ENCODE measurements around the gene NMUR1. TPM values are rescaled to one million over a fixed set of nuclear protein-coding genes. Genes with fewer than 3 reads are reported as not detected.

Gene NMUR1
- polyA plus RNA-seq, 2 of the 4 experiments (the other 2 are of a cell fraction), result not detected

DNA sequence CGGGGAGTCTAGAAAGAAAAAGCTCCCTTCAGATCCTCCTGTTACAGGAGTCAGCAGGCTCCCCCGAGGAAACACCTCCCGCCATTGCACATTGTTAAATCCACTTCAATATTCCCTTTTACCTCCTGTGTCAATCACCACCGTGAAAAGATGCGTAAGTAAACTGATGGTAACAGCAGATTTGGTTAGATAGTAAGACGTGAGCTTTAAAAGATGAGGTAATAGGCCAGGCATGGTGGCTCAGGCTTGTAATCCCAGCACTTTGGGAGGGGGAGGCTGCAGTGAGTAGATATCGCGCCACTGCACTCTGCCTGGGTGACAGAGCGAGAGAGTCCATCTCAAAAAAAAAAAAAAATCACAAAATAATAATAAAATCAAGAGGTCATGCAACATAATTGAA lies 50.8 kb downstream of the NMUR1 start:
- 93% methylated on average over 9 of the region's 9 CpGs for WGBS (ENCODE audit: missing lambda C conversion rate)
- Histone ChIP-seq H3K9me3 (no peaks in the 10 kb centered on the region), H3K27ac (no peak overlapping the region), H3K4me1 (peaks cover 4% of the 10 kb centered on the region; the same call in 1 of the 3 replicates), H3K4me2 (no peak overlapping the region), H3K4me3 (no peak overlapping the region)
- ATAC-seq (no peak), DNase-seq (ENCODE audit: low read depth in 1 of 2, low spot score in 1 of 2) (no peak), FAIRE-seq (no peak)
- ChIA-PET CTCF (interaction anchor here (0.8 to 8.8 kb wide), 5 partner anchors 9 to 132 kb away, joined by 3 to 115 read pairs (median 3); partner anchors contain the start of gene NCL), POLR2A (interaction anchor here (0.7 kb wide), 1 partner anchor 15 kb away, joined by 4 read pairs; the partner anchor contains the start of gene NCL)
- TF ChIP-seq CHD2 (IDR thresholded peaks at IDR 0.05; ENCODE audit: low read length, partially characterized antibody), result no peak
- TF ChIP-seq BHLHE40 (IDR thresholded peaks at IDR 0.05; ENCODE audit: low read depth, low read length), result no peak
- TF ChIP-seq EHMT2 (IDR thresholded peaks at IDR 0.05; ENCODE audit: low read depth), result no peak
- TF ChIP-seq TP53 (CRISPR knock-in tag; IDR thresholded peaks at IDR 0.05), result no peak
- TF ChIP-seq GATA3 (IDR thresholded peaks at IDR 0.05; ENCODE audit: borderline replicate concordance), result no peak
- TF ChIP-seq NR3C1 (IDR thresholded peaks at IDR 0.05), result no peak
- TF ChIP-seq ESRRA (IDR thresholded peaks at IDR 0.05; ENCODE audit: borderline replicate concordance, low read length), result no peak
- no peak for TF ChIP-seq SREBF2 (IDR thresholded peaks at IDR 0.05)
- no peak for TF ChIP-seq SMC3 (IDR thresholded peaks at IDR 0.05)
- no peak for TF ChIP-seq CBX2 (IDR thresholded peaks at IDR 0.05; ENCODE audit: borderline replicate concordance, low read depth)
- no peak for TF ChIP-seq EHF (CRISPR knock-in tag; IDR thresholded peaks at IDR 0.05)
- no peak for TF ChIP-seq FOSL2 (IDR thresholded peaks at IDR 0.05)
- TF ChIP-seq FOSL2 (CRISPR knock-in tag; IDR thresholded peaks at IDR 0.05), result no peak
- no peak for TF ChIP-seq RCOR1 (IDR thresholded peaks at IDR 0.05; ENCODE audit: low read depth, low read length)
- TF ChIP-seq ZC3H11A (IDR thresholded peaks at IDR 0.05), result no peak
- TF ChIP-seq MYC (IDR thresholded peaks at IDR 0.05; ENCODE audit: borderline replicate concordance, low read length), result no peak
- TF ChIP-seq, protein P1, sequence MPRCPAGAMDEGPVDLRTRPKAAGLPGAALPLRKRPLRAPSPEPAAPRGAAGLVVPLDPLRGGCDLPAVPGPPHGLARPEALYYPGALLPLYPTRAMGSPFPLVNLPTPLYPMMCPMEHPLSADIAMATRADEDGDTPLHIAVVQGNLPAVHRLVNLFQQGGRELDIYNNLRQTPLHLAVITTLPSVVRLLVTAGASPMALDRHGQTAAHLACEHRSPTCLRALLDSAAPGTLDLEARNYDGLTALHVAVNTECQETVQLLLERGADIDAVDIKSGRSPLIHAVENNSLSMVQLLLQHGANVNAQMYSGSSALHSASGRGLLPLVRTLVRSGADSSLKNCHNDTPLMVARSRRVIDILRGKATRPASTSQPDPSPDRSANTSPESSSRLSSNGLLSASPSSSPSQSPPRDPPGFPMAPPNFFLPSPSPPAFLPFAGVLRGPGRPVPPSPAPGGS (IDR thresholded peaks at IDR 0.05), result no peak
- TF ChIP-seq HOXA7 (CRISPR knock-in tag; IDR thresholded peaks at IDR 0.05), result no peak

DNA sequence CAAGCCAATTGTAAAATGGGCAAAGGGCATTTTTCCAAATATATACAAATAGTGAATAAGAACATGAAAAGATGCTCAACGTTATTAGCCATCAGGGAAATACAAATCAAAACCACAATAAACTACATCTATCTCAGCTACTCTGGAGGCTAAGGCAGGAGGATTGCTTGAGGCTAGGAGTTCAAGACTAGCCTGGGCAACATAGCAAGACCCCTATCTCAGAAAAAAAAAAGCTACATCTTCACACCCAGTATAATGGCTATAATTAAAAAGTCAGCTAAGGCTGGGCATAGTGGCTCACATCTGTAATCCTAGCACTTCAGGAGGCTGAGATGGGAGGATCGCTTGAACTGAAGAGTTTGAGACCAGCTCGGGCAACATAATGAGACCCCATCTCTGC lies 53.3 kb downstream of the NMUR1 start:
- no peaks in the 10 kb centered on the region for H3K4me1 ChIP-seq
- TF ChIP-seq, protein P2, sequence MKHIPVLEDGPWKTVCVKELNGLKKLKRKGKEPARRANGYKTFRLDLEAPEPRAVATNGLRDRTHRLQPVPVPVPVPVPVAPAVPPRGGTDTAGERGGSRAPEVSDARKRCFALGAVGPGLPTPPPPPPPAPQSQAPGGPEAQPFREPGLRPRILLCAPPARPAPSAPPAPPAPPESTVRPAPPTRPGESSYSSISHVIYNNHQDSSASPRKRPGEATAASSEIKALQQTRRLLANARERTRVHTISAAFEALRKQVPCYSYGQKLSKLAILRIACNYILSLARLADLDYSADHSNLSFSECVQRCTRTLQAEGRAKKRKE (CRISPR knock-in tag; IDR thresholded peaks at IDR 0.05; ENCODE audit: low read depth), result no peak
- TF ChIP-seq NFE2L2 (conservative IDR thresholded peaks at IDR 0.05; ENCODE audit: low read length) (no peak), MYC (IDR thresholded peaks at IDR 0.05; ENCODE audit: borderline replicate concordance, low read length) (no peak), CBX8 (IDR thresholded peaks at IDR 0.05) (no peak), RAD21 (conservative IDR thresholded peaks at IDR 0.05 in 1 of 2, IDR thresholded peaks at IDR 0.05 in 1 of 2) (no peak), FOSL2 (IDR thresholded peaks at IDR 0.05) (no peak), FOSL2 (CRISPR knock-in tag; IDR thresholded peaks at IDR 0.05) (no peak), HEYL (CRISPR knock-in tag; IDR thresholded peaks at IDR 0.05) (no peak), CHD2 (IDR thresholded peaks at IDR 0.05; ENCODE audit: low read length, partially characterized antibody) (no peak), TP53 (CRISPR knock-in tag; IDR thresholded peaks at IDR 0.05) (no peak), EP300 (IDR thresholded peaks at IDR 0.05) (no peak), KDM5A (IDR thresholded peaks at IDR 0.05) (no peak), HOXB13 (CRISPR knock-in tag; IDR thresholded peaks at IDR 0.05; ENCODE audit: low read depth) (no peak), JUNB (IDR thresholded peaks at IDR 0.05) (no peak), SREBF2 (IDR thresholded peaks at IDR 0.05) (no peak), RFX5 (IDR thresholded peaks at IDR 0.05) (no peak)
- TF ChIP-seq, protein P3, sequence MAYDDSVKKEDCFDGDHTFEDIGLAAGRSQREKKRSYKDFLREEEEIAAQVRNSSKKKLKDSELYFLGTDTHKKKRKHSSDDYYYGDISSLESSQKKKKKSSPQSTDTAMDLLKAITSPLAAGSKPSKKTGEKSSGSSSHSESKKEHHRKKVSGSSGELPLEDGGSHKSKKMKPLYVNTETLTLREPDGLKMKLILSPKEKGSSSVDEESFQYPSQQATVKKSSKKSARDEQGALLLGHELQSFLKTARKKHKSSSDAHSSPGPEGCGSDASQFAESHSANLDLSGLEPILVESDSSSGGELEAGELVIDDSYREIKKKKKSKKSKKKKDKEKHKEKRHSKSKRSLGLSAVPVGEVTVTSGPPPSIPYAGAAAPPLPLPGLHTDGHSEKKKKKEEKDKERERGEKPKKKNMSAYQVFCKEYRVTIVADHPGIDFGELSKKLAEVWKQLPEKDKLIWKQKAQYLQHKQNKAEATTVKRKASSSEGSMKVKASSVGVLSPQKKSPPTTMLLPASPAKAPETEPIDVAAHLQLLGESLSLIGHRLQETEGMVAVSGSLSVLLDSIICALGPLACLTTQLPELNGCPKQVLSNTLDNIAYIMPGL (CRISPR knock-in tag; IDR thresholded peaks at IDR 0.05; ENCODE audit: borderline replicate concordance), result no peak
- TF ChIP-seq, protein P4, sequence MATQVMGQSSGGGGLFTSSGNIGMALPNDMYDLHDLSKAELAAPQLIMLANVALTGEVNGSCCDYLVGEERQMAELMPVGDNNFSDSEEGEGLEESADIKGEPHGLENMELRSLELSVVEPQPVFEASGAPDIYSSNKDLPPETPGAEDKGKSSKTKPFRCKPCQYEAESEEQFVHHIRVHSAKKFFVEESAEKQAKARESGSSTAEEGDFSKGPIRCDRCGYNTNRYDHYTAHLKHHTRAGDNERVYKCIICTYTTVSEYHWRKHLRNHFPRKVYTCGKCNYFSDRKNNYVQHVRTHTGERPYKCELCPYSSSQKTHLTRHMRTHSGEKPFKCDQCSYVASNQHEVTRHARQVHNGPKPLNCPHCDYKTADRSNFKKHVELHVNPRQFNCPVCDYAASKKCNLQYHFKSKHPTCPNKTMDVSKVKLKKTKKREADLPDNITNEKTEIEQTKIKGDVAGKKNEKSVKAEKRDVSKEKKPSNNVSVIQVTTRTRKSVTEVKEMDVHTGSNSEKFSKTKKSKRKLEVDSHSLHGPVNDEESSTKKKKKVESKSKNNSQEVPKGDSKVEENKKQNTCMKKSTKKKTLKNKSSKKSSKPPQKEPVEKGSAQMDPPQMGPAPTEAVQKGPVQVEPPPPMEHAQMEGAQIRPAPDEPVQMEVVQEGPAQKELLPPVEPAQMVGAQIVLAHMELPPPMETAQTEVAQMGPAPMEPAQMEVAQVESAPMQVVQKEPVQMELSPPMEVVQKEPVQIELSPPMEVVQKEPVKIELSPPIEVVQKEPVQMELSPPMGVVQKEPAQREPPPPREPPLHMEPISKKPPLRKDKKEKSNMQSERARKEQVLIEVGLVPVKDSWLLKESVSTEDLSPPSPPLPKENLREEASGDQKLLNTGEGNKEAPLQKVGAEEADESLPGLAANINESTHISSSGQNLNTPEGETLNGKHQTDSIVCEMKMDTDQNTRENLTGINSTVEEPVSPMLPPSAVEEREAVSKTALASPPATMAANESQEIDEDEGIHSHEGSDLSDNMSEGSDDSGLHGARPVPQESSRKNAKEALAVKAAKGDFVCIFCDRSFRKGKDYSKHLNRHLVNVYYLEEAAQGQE (IDR thresholded peaks at IDR 0.05), result no peak
- WGBS (ENCODE audit: missing lambda C conversion rate), result 59% methylated on average over 3 of the region's 3 CpGs
- no peaks in the 10 kb centered on the region for H3K9me3 ChIP-seq
- no peak overlapping the region for H3K4me3 ChIP-seq
- POLR2A ChIA-PET, result interaction anchor here (4.8 kb wide), 1 partner anchor 13 kb away, joined by 22 read pairs; the partner anchor contains the start of gene NCL
- FAIRE-seq (no peak), ATAC-seq (no peak), DNase-seq (ENCODE audit: low read depth in 1 of 2, low spot score in 1 of 2) (no peak)
- H3K4me2 ChIP-seq, result no peak overlapping the region
- no peak overlapping the region for H3K27ac ChIP-seq
- CTCF ChIA-PET, result interaction anchor here (0.6 to 3.2 kb wide), 3 partner anchors 9 to 81 kb away, joined by 3 to 9 read pairs (median 7); partner anchors contain the start of gene NCL

Measured in A549 (cell line).